Spinal cord (tissue), 10 donors: Measurements from ENCODE around the gene BCOR. TPM values are rescaled to one million over a fixed set of nuclear protein-coding genes. Genes with fewer than 3 reads are reported as not detected.
A peak's percentile ranks its signal among the peaks of the same experiment; 100 is the strongest.

Source experiments
- DNase-seq, 6 donors: peaks; one replicate each; pipeline versions ENCODE4 v3.0.0 to v3.0.0-alpha.2; 2013 to 2015; ENCODE audit warnings: low spot score in 6 of 6, low read depth in 4 of 6
- H3K27ac ChIP-seq: one replicate; pipeline ENCODE4 v1.5.1; 2013; ENCODE audit warnings: low read depth, low read length, control low read depth
- H3K27me3 ChIP-seq: one replicate; pipeline ENCODE4 v1.6.1; 2013; ENCODE audit warnings: low read length; ENCODE audit not compliant: control insufficient read depth, insufficient read depth
- H3K36me3 ChIP-seq: one replicate; pipeline ENCODE4 v1.6.1; 2013; ENCODE audit warnings: low read length; ENCODE audit not compliant: control insufficient read depth, insufficient read depth
- H3K4me1 ChIP-seq: one replicate; pipeline ENCODE4 v1.6.1; 2013; ENCODE audit warnings: low read length; ENCODE audit not compliant: control insufficient read depth, insufficient read depth
- H3K4me3 ChIP-seq: one replicate; pipeline ENCODE4 v1.5.1; 2013; ENCODE audit warnings: low read depth, low read length, control low read depth
- H3K9me3 ChIP-seq: one replicate; pipeline ENCODE4 v1.6.1; 2013; ENCODE audit warnings: low read length; ENCODE audit not compliant: control insufficient read depth, insufficient read depth
- whole genome bisulfite sequencing: methylation state at CpG from one replicate; pipeline ENCODE4 v1.1.5; 2013; ENCODE audit warnings: missing lambda C conversion rate; ENCODE audit not compliant: insufficient coverage; 5-methylcytosine and 5-hydroxymethylcytosine counted together
- polyA plus RNA-seq, 2 donors: library from polyadenylated mRNA; unstranded; fragments of 120-200 nt; gene quantifications; one replicate each; pipeline ENCODE4 v1.2.1, GENCODE V29; 2013; ENCODE audit not compliant: insufficient read length in 2 of 2
- total RNA-seq, 2 donors: library from RNA; depleted of rRNA in 1 of 2; stranded (reverse); fragments of 120-200 nt in 1 of 2; fragments of >200 nt in 1 of 2; gene quantifications; one replicate each; pipeline versions ENCODE4 v1.2.3 to v1.2.4, GENCODE V29; 2013 to 2014
- donor health status: healthy.

Gene BCOR
- total and polyA plus RNA-seq, 4 donors: 26.7 to 32.3 (median 31.6) TPM

DNA sequence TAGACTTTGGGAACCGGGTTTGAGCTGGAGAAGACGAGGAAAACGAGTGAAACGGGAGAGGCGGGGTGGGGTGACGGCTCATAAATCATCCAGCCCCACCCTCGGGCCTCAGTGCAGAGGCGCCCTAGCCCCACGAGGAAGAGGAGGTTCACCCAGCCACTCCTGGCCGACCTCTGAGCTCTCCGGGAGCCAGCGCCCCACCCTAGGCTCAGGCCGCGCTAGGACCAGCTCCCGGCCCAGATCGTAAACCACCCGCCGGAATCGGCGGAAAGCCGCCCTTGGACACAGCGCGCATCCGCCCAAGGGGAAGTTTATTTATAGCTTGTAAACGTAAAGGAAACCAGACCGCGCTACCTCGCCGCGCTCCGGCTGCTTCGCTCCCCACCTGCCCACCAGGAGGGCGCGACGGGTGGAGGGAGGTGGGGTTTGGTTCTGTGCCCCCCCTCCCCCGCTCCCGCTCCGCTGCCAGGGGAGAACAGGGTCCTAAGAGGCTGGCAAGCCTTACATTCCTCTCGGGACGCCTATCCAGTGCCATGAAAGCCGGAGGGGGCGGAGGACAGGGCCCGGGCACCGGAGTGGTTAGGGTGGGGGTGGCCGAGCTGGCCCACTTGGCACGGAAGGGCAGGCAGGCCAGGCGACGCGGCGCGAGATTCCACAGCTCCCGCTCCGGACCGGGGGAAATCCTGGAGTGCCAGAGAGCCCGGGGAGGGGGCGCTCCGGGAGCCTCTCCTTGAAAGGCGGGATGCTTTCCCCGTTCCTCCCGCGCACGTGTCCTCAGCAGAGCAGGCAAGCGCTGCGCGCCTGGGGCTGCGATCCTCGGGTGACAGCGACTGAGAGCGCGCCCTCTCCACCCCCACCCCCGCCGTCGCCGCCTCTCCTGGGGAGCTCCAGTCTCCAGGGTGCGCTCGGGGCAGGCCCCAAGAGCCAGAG is 84.2 kb downstream of the BCOR start:
- Histone ChIP-seq H3K4me1 (peaks cover 54% of the 10 kb centered on the region), H3K4me3 (peak overlapping the region; percentile 49), H3K9me3 (peaks cover 2% of the 10 kb centered on the region), H3K36me3 (no peaks in the 10 kb centered on the region), H3K27me3 (peaks cover 51% of the 10 kb centered on the region), H3K27ac (peak overlapping the region; percentile 54)
- 5% methylated on average over 66 of the region's 76 CpGs for WGBS
- DNase-seq: peak in 2 of 6 donors; percentile 80 to 82

DNA sequence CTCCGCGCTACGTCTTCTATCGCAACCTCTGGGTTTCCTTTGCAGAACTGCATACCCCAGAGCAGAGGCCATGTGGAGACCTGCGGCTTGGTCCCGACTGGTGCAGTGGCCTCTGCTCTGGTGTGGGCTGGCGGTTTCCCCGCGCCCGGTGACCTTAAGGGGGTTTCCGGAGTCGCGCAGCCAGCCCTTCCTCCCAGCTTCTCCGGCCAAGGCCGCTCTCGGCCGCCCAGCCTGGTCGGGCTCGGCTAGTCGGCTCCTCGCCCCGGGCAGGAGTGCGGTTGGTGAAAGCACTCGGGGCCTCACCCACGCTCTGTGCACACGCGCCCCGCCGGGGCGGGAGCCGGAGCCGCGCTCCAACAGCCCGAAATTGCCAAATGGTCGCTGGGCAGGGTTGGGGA is 84.9 kb downstream of the BCOR start:
- H3K4me1 ChIP-seq: peaks cover 60% of the 10 kb centered on the region
- peak overlapping the region; percentile 54 for H3K27ac ChIP-seq
- peak in 1 of 6 donors; percentile 49 for DNase-seq
- 14% methylated on average over 35 of the region's 35 CpGs for WGBS
- H3K9me3 ChIP-seq: peaks cover 2% of the 10 kb centered on the region
- no peaks in the 10 kb centered on the region for H3K36me3 ChIP-seq
- peaks cover 57% of the 10 kb centered on the region for H3K27me3 ChIP-seq
- peak overlapping the region; percentile 49 for H3K4me3 ChIP-seq

DNA sequence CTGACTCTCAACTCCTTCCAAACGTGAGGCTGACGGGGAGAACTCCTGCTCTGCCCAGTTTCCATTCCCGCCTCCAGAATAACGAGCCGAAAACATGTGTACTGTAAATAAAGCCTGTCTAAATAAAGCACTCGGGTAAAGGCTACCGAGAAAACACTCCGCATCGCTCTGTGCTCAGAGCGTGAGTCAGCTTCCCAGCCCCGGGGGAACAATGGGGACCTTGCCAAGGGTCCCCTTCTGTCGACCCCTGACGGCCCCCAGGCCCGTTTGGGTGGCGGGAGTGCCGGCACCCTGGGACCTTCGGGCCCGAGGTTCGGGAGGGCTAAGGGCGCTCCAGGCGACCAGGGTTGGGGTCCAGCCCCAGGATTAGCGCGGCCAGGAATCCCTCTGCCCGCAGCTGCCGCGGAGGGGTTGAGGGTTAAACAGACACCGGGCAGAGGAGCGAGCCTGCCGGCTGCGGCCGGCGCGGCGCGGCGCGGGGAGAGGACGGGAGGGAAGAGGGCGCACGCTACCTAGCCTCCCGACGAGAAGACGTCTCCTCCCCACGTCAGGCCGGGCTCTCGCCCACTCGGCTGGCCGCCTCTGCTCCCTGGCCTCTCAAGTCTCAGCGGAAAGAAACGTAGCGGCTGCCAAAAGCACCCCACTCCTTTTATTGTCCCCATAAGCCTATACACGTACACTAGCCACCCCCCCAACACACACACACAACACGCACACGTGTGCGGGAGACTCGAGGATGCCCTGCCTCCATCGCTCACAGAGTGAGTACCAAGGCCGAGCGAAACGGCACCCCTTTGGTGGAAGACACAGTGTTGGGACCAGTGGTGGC is 85.5 kb downstream of the BCOR start:
- Histone ChIP-seq H3K36me3 (no peaks in the 10 kb centered on the region), H3K4me3 (no peak overlapping the region), H3K9me3 (peaks cover 2% of the 10 kb centered on the region), H3K27me3 (peaks cover 63% of the 10 kb centered on the region), H3K27ac (peak overlapping the region; percentile 54), H3K4me1 (peaks cover 64% of the 10 kb centered on the region)
- peak in 2 of 6 donors; percentile 34 to 35 for DNase-seq
- 13% methylated on average over 58 of the region's 60 CpGs for WGBS

DNA sequence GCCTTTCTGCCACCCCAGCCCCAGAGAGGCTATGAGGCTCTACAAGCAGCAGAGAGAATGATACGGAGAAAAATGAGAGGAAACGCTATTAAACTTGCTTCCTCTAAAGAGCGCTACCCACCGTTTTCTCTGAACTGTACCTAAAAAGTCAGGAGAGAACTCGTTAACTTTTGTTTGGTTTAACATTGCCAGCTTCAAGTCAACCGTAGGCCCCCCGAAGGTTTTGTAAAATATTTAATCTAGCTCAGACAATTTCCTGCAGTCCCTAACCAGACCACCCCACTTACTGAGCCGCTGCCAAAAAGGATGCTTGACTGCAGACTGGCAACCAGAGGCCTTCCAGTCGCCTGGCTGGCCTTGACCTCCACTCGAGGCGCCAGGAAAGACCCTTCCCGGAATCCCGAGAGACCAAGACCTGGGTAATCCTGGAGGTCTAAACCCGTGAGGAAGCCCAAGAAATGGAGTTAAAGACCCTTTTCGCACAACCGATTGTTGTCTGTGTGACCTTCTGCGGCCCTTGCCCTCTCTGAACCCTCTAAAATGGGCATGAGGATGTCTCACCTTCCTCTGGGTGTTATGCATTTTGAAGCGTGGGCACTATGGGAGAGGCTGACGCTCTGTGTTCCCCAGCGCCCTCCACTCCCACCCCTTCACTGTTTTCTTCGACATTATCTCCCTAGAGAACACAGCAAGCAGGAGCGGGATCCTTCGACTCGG is 86.3 kb downstream of the BCOR start:
- 46% methylated on average over 17 of the region's 24 CpGs for WGBS
- Histone ChIP-seq H3K27ac (no peak overlapping the region), H3K27me3 (peaks cover 70% of the 10 kb centered on the region), H3K4me3 (no peak overlapping the region), H3K36me3 (no peaks in the 10 kb centered on the region), H3K9me3 (peaks cover under 1% of the 10 kb centered on the region), H3K4me1 (peaks cover 70% of the 10 kb centered on the region)
- no peak for DNase-seq

DNA sequence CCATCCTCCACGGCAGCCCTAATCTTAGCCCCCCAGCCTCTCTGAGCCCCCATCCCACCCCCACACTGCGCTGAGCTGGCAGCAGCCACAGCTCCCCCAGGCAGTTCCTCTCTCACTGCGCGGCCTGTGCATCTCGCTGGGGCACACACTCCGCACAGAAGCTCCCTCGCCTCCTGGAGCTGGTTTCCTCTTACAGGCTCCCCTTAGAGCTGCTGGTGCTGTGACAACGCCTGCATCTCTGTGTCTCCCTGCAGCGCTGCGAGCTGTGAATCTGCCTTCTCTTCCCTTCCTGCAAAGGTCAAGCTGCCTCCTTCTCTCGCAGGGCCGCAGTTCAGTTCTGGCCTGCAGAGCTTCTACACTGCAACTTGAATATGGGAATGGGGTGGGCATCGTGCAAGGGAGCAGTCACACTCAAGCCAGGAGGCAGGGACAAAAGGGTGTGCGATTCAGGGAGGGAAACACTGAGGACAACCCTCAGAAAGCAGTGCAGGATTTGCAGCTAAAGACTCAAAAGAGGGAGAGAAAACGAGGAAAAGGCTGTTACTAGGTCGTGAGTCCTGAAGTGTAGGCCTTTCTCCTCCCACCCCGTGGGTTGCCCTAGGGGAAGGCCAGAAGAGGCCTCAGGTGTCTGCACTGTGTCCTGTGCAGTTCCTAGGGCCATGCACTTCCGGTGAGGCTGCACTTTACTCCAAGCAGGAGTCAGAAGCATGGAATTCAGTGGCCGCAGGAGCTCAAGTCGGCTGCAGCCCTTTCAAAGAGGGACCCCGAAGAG is 87.0 kb downstream of the BCOR start:
- peaks cover 78% of the 10 kb centered on the region for H3K4me1 ChIP-seq
- no peak overlapping the region for H3K4me3 ChIP-seq
- H3K36me3 ChIP-seq: no peaks in the 10 kb centered on the region
- no peaks in the 10 kb centered on the region for H3K9me3 ChIP-seq
- WGBS: 49% methylated on average over 17 of the region's 21 CpGs
- H3K27ac ChIP-seq: no peak overlapping the region
- peak in 2 of 6 donors; percentile 29 to 47 for DNase-seq
- peaks cover 73% of the 10 kb centered on the region for H3K27me3 ChIP-seq

DNA sequence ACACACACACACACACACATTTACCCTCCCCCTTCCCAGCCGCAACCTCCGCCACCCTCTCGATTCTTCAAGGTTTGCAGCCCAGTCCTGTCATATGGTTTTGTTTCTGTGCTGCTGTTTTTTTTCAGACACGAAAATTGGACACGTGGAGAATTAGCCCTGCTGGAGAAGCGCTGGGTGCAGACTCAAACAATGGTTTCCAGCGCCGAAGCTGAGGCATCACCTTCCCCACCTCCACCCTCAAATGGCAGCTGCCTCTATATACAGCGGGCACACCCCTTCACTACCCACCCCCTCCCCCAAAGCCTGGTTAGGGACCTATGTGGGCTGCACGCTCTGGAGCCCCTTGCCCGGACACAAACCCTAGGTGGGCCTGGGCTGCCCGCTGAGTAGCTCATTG is 87.9 kb downstream of the BCOR start:
- DNase-seq: no peak
- 23% methylated on average over 9 of the region's 12 CpGs for WGBS
- no peak overlapping the region for H3K4me3 ChIP-seq

DNA sequence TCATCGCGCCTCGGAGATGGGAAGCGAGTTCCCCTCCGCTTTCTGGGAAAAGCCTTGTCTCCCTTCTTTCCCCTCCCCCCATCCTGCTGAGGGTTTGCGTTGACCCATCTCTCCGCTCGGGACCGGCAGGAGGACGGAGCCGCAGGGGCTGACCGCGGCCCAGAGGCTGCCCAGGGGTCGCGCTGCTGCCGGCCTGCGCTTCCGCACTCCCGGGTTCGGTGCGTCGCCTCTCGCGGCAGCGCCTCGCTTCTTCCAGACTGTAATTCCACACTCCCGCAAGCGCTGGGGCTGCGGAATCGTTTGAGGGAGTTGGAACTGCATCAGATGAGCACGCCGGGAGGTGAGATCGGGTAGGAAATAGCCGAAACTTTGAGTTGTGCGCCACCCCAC is 88.3 kb downstream of the BCOR start:
- DNase-seq: peak in 2 of 6 donors; percentile 65 to 79
- Histone ChIP-seq H3K4me1 (peaks cover 88% of the 10 kb centered on the region), H3K36me3 (no peaks in the 10 kb centered on the region), H3K27me3 (peaks cover 86% of the 10 kb centered on the region), H3K9me3 (no peaks in the 10 kb centered on the region), H3K27ac (no peak overlapping the region), H3K4me3 (no peak overlapping the region)
- WGBS: 6% methylated on average over 34 of the region's 35 CpGs

More for the DNA sequence above, 87.9 kb downstream of the BCOR start:
- Histone ChIP-seq H3K4me1 (peaks cover 86% of the 10 kb centered on the region), H3K9me3 (no peaks in the 10 kb centered on the region), H3K27ac (no peak overlapping the region), H3K27me3 (peaks cover 82% of the 10 kb centered on the region), H3K36me3 (no peaks in the 10 kb centered on the region)

DNA sequence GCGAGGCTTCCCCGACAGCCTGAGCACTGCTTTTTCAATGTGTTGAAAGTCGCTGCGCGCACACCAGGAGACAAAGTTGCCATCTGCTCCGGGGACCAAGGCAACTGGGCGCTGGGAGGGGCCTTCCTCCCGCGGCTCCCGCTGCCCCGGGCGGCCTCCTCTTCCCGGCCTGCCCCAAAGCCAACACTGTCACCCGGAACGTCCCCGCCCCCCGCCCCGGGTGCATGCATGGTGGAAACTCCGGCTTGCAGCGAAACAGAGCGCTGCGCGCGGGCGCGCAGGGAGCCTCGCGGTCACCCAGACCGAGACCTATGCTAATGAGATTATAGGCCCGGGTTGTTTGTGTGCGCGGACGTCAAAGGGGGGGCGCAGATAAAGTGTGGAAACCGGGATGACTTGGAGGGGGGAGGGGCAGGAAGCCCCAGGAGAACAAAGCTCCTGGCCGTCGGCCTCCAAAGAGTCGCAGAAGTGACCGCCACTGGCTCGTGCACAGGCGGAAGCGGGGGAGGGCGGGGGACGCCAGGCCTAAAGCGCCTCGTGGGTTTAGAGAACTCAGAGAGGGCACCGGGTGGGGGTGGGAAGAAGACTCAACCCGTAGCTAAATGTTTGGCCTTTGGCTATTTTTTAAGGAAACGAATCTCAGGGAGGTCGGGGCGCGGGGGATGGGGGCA is 88.8 kb downstream of the BCOR start:
- 4% methylated on average over 49 of the region's 52 CpGs for WGBS
- Histone ChIP-seq H3K36me3 (no peaks in the 10 kb centered on the region), H3K4me3 (peak overlapping the region; percentile 21), H3K4me1 (peaks cover 84% of the 10 kb centered on the region), H3K9me3 (no peaks in the 10 kb centered on the region), H3K27ac (no peak overlapping the region), H3K27me3 (peaks cover 83% of the 10 kb centered on the region)
- DNase-seq: peak in 2 of 6 donors; percentile 66 to 73
